ENCODE measurements around the gene CSNK2B.

- TF ChIP-seq, protein P1, sequence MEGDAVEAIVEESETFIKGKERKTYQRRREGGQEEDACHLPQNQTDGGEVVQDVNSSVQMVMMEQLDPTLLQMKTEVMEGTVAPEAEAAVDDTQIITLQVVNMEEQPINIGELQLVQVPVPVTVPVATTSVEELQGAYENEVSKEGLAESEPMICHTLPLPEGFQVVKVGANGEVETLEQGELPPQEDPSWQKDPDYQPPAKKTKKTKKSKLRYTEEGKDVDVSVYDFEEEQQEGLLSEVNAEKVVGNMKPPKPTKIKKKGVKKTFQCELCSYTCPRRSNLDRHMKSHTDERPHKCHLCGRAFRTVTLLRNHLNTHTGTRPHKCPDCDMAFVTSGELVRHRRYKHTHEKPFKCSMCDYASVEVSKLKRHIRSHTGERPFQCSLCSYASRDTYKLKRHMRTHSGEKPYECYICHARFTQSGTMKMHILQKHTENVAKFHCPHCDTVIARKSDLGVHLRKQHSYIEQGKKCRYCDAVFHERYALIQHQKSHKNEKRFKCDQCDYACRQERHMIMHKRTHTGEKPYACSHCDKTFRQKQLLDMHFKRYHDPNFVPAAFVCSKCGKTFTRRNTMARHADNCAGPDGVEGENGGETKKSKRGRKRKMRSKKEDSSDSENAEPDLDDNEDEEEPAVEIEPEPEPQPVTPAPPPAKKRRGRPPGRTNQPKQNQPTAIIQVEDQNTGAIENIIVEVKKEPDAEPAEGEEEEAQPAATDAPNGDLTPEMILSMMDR (IDR thresholded peaks at IDR 0.05; ENCODE audit: low read depth, low read length), result no peak
- no peak for TF ChIP-seq MYC (IDR thresholded peaks at IDR 0.05; ENCODE audit: low read depth, low read length)
Measured at GRCh38 chr6:31683591-31683990, 17.7 kb downstream of the CSNK2B start.

Data from NB4 (cell line).